ENCODE results near the gene TCF20. TPM values are rescaled to one million over a fixed set of nuclear protein-coding genes. Genes with fewer than 3 reads are reported as not detected.

TCF20 gene
- total and polyA plus RNA-seq, 4 donors = 1.0 to 15.8 (median 9.4) TPM

DNA sequence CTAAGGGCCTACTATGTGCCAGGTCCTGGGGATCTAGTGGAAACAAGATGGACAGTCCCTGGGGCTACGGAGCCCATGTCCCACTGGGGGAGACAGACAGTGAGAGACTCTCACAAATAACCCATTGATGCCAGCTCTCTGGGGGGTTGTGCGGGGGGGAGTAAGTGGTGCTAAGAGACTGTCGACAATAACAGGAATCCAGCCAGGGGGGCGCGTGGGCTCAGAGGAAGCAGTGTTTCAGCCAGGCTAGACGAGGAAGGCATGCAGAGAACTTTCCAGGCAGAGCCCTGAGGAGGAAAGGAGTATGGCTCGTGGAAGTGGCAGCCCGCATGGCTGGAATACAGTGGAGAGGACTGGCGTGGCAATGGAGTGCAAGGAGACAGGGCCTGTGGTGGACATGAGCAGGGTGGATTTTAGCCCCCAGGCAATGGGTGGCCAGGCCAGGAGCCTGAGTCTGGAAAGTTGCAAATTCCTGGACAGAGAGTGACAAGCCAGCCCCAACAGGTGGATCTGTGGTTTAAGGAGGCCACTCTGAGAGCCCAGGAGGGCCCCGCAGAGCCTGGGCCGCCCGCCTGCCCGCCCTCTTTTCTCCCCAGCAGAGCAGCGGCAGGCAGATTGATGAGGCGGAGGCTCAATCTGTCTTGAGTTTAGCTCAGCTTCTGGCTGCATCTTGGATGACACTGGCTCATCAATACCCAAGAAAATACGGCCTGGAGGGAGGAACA is 40.0 kb upstream of the TCF20 start:
- Histone ChIP-seq H3K9ac (ENCODE audit: low read depth in 1 of 2, low read length in 2 of 2) (no peak overlapping the region), H3K27me3 (ENCODE audit: control insufficient read depth in 4 of 4, insufficient read depth in 4 of 4, low read length in 3 of 4) (no peaks in the 10 kb centered on the region), H3K9me3 (ENCODE audit: control insufficient read depth in 4 of 4, low read length in 3 of 4) (no peaks in the 10 kb centered on the region), H3K4me3 (ENCODE audit: low read depth in 1 of 3, low read length in 3 of 3) (no peak overlapping the region), H3K4me1 (ENCODE audit: control insufficient read depth in 4 of 4, insufficient read depth in 4 of 4, low read length in 3 of 4) (peaks cover 0 to 13% (median 8%) of the 10 kb centered on the region in 4 donors), H3K27ac (ENCODE audit: low read depth in 1 of 2, low read length in 2 of 2) (no peak overlapping the region), H3K36me3 (ENCODE audit: control insufficient read depth in 4 of 4, insufficient read depth in 3 of 4, low read depth in 1 of 4, low read length in 3 of 4) (no peaks in the 10 kb centered on the region)
- WGBS = 91% methylated on average over 16 of the region's 16 CpGs
- DNase-seq (ENCODE audit: low spot score) = no peak
- no peak for TF ChIP-seq HNF4G (IDR thresholded peaks at IDR 0.05)
- TF ChIP-seq FOXA1 (IDR thresholded peaks at IDR 0.05) = no peak
- no peak for TF ChIP-seq TAF1 (conservative IDR thresholded peaks at IDR 0.05)

DNA sequence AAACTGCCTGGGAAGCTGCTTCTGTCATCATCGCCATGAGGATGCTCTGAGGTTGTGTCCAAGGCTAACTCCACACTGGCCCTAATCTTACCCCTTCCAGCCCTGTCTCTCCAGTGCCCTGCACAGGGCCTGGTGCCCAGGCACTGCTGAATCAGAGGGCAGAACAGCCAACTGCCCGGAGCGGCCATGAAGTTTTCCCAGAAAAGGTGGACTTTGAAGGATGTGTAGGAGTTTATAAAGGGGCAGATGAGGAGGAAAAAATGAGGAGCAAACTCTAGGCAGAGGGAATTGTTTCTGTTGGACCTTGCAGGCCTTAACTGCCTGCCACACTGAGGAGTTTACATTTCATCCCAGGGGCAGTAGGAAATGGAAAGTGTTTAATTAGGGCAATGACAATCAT is 39.4 kb upstream of the TCF20 start:
- Histone ChIP-seq H3K36me3 (ENCODE audit: control insufficient read depth in 4 of 4, insufficient read depth in 3 of 4, low read depth in 1 of 4, low read length in 3 of 4) (no peaks in the 10 kb centered on the region), H3K27ac (ENCODE audit: low read depth in 1 of 2, low read length in 2 of 2) (no peak overlapping the region), H3K4me3 (ENCODE audit: low read depth in 1 of 3, low read length in 3 of 3) (no peak overlapping the region), H3K4me1 (ENCODE audit: control insufficient read depth in 4 of 4, insufficient read depth in 4 of 4, low read length in 3 of 4) (peaks cover 0 to 13% (median 8%) of the 10 kb centered on the region in 4 donors), H3K27me3 (ENCODE audit: control insufficient read depth in 4 of 4, insufficient read depth in 4 of 4, low read length in 3 of 4) (no peaks in the 10 kb centered on the region), H3K9ac (ENCODE audit: low read depth in 1 of 2, low read length in 2 of 2) (no peak overlapping the region), H3K9me3 (ENCODE audit: control insufficient read depth in 4 of 4, low read length in 3 of 4) (no peaks in the 10 kb centered on the region)
- no peak for TF ChIP-seq HNF4G (IDR thresholded peaks at IDR 0.05)
- TF ChIP-seq FOXA2 (IDR thresholded peaks at IDR 0.05) = no peak
- no peak for TF ChIP-seq TAF1 (conservative IDR thresholded peaks at IDR 0.05)
- no peak for DNase-seq (ENCODE audit: low spot score)
- 91% methylated on average over 3 of the region's 3 CpGs for whole genome bisulfite sequencing

DNA sequence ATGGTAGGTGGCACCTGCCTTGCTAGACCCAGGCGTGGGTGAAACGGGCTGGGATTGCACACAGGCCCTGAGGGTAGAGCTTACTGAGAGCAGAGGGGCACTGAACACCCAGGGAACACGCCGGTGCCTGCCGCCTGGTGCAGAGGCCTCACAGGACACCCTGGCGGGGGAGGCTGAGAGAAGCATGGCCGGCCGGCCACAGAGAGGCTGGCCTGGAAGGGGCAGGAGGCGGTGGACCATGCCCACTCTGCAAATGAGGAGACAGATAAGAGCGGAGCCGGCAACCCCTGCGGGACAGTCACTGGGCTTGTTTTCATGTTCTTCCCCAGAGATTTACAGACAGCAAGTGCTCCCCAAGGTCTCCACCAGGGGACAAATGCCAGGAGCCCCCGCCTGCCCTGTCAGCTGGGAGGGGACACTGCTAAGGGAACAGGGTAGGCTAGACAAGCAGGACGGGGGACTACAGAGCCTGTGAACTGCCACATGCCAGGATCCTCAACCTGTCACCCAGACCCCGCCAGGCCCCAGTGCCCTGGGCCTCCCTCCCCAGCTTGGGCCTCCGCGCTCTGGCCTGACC is 38.5 kb upstream of the TCF20 start:
- DNase-seq (ENCODE audit: low spot score) = no peak
- 90% methylated on average over 17 of the region's 17 CpGs for WGBS
- H3K9me3 ChIP-seq (ENCODE audit: control insufficient read depth in 4 of 4, low read length in 3 of 4) = no peaks in the 10 kb centered on the region
- H3K27ac ChIP-seq (ENCODE audit: low read depth in 1 of 2, low read length in 2 of 2) = no peak overlapping the region
- H3K27me3 ChIP-seq (ENCODE audit: control insufficient read depth in 4 of 4, insufficient read depth in 4 of 4, low read length in 3 of 4) = no peaks in the 10 kb centered on the region
- no peak overlapping the region for H3K4me3 ChIP-seq (ENCODE audit: low read depth in 1 of 3, low read length in 3 of 3)
- peaks cover 0 to 8% (median 5%) of the 10 kb centered on the region in 4 donors for H3K4me1 ChIP-seq (ENCODE audit: control insufficient read depth in 4 of 4, insufficient read depth in 4 of 4, low read length in 3 of 4)
- no peak overlapping the region for H3K9ac ChIP-seq (ENCODE audit: low read depth in 1 of 2, low read length in 2 of 2)
- H3K36me3 ChIP-seq (ENCODE audit: control insufficient read depth in 4 of 4, insufficient read depth in 3 of 4, low read depth in 1 of 4, low read length in 3 of 4) = no peaks in the 10 kb centered on the region
- TF ChIP-seq JUND (IDR thresholded peaks at IDR 0.05) = no peak
- TF ChIP-seq, protein P1, sequence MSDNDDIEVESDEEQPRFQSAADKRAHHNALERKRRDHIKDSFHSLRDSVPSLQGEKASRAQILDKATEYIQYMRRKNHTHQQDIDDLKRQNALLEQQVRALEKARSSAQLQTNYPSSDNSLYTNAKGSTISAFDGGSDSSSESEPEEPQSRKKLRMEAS (IDR thresholded peaks at IDR 0.05) = no peak
- TF ChIP-seq, protein P2, sequence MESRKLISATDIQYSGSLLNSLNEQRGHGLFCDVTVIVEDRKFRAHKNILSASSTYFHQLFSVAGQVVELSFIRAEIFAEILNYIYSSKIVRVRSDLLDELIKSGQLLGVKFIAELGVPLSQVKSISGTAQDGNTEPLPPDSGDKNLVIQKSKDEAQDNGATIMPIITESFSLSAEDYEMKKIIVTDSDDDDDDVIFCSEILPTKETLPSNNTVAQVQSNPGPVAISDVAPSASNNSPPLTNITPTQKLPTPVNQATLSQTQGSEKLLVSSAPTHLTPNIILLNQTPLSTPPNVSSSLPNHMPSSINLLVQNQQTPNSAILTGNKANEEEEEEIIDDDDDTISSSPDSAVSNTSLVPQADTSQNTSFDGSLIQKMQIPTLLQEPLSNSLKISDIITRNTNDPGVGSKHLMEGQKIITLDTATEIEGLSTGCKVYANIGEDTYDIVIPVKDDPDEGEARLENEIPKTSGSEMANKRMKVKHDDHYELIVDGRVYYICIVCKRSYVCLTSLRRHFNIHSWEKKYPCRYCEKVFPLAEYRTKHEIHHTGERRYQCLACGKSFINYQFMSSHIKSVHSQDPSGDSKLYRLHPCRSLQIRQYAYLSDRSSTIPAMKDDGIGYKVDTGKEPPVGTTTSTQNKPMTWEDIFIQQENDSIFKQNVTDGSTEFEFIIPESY (IDR thresholded peaks at IDR 0.05) = no peak
- no peak for TF ChIP-seq FOXA2 (IDR thresholded peaks at IDR 0.05)

DNA sequence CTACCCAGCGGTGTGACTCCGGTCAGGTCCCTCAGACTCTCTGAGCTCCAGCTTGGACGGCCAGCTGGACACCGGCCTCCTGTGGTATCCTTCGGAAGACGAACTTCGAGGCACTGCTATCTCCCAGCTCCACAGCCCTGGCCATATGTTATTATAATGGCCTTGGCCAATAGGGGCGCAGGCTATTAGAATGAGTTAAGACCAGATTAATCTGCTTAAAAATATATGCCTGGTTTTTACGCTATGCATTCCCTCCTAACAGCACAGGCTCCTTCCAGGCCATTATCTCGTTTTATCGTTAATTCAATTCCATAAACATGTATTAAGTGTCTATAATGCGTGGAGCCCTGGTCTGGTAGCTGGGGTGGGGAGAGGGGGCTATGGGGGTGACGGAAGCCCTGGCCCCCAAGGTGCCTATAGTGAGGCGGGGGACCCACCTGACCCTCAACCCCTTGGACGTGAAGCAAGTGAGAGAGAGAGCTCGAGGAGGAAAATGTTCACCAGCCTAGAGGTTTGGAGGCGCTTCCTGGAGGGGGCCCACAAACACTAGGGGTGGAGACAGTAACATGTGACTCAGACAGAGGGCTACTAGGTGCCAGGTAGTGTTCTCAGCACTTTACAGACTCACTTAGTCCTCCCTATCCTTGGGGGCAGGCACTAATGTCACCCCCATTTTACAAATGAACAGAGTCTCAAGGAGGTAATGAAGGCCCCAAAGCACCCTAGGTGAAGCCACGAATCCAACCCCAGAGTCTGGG is 37.5 kb upstream of the TCF20 start:
- peaks cover 0 to under 1% (median 0%) of the 10 kb centered on the region in 4 donors for H3K4me1 ChIP-seq (ENCODE audit: control insufficient read depth in 4 of 4, insufficient read depth in 4 of 4, low read length in 3 of 4)
- no peaks in the 10 kb centered on the region for H3K36me3 ChIP-seq (ENCODE audit: control insufficient read depth in 4 of 4, insufficient read depth in 3 of 4, low read depth in 1 of 4, low read length in 3 of 4)
- no peaks in the 10 kb centered on the region for H3K9me3 ChIP-seq (ENCODE audit: control insufficient read depth in 4 of 4, low read length in 3 of 4)
- no peaks in the 10 kb centered on the region for H3K27me3 ChIP-seq (ENCODE audit: control insufficient read depth in 4 of 4, insufficient read depth in 4 of 4, low read length in 3 of 4)
- H3K9ac ChIP-seq (ENCODE audit: low read depth in 1 of 2, low read length in 2 of 2) = no peak overlapping the region
- no peak for DNase-seq (ENCODE audit: low spot score)
- TF ChIP-seq RXRA (IDR thresholded peaks at IDR 0.05) = no peak
- TF ChIP-seq, protein P2 (IDR thresholded peaks at IDR 0.05) = no peak
- WGBS = 93% methylated on average over 18 of the region's 18 CpGs
- no peak overlapping the region for H3K27ac ChIP-seq (ENCODE audit: low read depth in 1 of 2, low read length in 2 of 2)
- no peak overlapping the region for H3K4me3 ChIP-seq (ENCODE audit: low read depth in 1 of 3, low read length in 3 of 3)

Data from liver (tissue), 9 donors.